Lower leg skin (tissue), 3 donors: ENCODE data around the gene CDCA5.

Source experiments
- POLR2A ChIP-seq, 2 donors: fragments of 450-650 bp; IDR thresholded peaks; one replicate each; pipeline ENCODE4 v1.6.1; 2016 to 2017; ENCODE audit warnings: antibody characterized with exemption in 2 of 2, mild to moderate bottlenecking in 1 of 2, moderate library complexity in 1 of 2
- TF ChIP-seq, protein P1 (sequence below), 3 donors: fragments of 450-650 bp; IDR thresholded peaks; one replicate each; pipeline ENCODE4 v1.5.1; 2016; ENCODE audit warnings: antibody characterized with exemption in 3 of 3, mild to moderate bottlenecking in 3 of 3, moderate library complexity in 2 of 3

DNA sequence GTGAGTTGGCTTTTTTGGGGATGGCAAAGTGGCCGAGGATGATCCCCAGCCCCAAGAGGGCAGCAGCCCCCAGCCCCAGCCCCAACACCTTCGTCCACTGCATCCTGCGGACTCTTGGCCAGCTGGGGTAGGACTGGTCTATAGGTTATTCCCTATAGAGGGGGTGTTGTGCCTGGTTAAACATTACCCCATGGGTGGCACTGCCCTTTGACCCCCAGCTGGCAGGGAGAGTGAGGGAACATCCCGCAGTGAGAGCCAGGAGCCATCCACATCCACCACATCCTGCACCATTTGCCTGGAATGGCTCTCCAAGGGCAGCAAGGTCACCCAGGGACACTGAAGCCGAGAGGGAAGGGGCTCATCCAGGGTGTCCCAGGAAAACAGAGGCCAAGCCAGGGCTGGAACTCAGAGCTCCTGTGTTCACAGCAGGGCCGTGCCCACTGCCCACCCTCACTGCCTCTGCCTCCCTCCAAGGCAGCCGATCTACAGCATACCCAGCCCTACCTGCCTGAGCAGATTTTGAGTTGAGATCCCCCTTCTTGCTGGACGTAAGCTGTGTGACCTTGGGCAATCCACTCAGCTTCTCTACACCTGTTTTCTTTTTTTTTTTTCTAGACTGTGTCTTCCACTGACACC, 25.3 kb downstream of the CDCA5 start, which contains the start of gene NAALADL1:
- TF ChIP-seq, protein P1, sequence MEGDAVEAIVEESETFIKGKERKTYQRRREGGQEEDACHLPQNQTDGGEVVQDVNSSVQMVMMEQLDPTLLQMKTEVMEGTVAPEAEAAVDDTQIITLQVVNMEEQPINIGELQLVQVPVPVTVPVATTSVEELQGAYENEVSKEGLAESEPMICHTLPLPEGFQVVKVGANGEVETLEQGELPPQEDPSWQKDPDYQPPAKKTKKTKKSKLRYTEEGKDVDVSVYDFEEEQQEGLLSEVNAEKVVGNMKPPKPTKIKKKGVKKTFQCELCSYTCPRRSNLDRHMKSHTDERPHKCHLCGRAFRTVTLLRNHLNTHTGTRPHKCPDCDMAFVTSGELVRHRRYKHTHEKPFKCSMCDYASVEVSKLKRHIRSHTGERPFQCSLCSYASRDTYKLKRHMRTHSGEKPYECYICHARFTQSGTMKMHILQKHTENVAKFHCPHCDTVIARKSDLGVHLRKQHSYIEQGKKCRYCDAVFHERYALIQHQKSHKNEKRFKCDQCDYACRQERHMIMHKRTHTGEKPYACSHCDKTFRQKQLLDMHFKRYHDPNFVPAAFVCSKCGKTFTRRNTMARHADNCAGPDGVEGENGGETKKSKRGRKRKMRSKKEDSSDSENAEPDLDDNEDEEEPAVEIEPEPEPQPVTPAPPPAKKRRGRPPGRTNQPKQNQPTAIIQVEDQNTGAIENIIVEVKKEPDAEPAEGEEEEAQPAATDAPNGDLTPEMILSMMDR (IDR thresholded peaks at IDR 0.05) = no peak
- no peak for TF ChIP-seq POLR2A (IDR thresholded peaks at IDR 0.05)
